ENCODE measurements around the gene OSBP2.

The OSBP2 gene

GRCh38 chr22:30801695-30802094, 107.0 kb downstream of the OSBP2 start (continued):
- no peak for TF ChIP-seq CREB5 (CRISPR knock-in tag; IDR thresholded peaks at IDR 0.05; ENCODE audit: low read depth)
- no peak for TF ChIP-seq ZNF70 (CRISPR knock-in tag; IDR thresholded peaks at IDR 0.05)

DNA sequence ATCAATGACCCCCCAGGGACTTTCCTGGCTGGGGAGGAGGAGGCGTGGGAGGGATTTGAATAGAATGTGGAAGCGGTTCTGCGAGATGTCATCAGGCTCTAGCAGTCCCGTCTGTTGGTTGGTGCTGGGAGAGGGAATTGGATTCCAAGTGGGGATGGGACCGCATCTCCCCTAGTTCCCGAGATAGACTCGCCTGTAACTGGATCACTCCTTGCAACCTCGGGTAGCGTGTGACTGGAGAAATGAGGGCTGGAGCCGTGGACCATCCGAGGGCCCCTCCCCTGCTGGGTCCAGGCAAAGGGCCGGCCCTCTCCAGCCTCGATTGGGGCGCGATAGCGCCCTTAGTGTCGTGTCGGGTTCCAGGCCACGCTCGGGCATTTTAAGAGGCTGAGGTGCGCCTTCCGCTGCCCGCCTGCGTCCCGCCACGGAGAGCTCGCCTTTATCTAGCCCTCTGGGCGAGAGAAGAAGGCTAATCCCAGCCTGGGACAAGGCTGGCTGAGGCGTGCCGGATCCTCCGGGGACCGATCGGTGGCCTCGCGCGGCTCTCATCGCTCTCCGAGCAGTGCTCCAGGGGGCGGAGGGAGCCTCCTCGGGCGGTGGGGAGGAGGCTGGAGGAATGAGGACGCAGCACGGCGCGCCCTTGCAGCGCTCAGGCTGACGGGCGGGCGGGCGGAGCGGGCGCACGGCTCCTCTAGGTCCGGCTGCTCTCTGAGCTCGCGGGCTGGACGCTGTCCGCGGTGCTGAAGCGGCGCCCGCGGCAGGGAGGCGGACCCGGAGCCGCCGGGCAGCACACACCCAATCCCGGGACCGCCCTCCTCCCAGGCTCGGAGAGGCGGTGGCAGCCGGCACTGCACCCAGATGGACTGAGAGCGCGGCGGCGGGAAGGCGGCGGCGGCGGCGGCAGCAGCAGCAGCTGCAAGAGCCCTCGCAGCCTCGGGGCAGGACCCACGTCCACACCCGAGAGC, 107.8 kb downstream of the OSBP2 start:
- ATAC-seq, result peak; percentile 99
- no peak for TF ChIP-seq CSRNP3 (CRISPR knock-in tag; IDR thresholded peaks at IDR 0.05)
- TF ChIP-seq, protein P1, sequence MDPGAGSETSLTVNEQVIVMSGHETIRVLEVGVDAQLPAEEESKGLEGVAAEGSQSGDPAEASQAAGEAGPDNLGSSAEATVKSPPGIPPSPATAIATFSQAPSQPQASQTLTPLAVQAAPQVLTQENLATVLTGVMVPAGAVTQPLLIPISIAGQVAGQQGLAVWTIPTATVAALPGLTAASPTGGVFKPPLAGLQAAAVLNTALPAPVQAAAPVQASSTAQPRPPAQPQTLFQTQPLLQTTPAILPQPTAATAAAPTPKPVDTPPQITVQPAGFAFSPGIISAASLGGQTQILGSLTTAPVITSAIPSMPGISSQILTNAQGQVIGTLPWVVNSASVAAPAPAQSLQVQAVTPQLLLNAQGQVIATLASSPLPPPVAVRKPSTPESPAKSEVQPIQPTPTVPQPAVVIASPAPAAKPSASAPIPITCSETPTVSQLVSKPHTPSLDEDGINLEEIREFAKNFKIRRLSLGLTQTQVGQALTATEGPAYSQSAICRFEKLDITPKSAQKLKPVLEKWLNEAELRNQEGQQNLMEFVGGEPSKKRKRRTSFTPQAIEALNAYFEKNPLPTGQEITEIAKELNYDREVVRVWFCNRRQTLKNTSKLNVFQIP (CRISPR knock-in tag; IDR thresholded peaks at IDR 0.05; ENCODE audit: borderline replicate concordance, low read depth), result no peak
- TF ChIP-seq CREB5 (CRISPR knock-in tag; IDR thresholded peaks at IDR 0.05; ENCODE audit: low read depth), result no peak
- peak; percentile 70; the same call in 1 of the 2 replicates for TF ChIP-seq ZNF8 (CRISPR knock-in tag; IDR thresholded peaks at IDR 0.05)
- TF ChIP-seq, protein P2, sequence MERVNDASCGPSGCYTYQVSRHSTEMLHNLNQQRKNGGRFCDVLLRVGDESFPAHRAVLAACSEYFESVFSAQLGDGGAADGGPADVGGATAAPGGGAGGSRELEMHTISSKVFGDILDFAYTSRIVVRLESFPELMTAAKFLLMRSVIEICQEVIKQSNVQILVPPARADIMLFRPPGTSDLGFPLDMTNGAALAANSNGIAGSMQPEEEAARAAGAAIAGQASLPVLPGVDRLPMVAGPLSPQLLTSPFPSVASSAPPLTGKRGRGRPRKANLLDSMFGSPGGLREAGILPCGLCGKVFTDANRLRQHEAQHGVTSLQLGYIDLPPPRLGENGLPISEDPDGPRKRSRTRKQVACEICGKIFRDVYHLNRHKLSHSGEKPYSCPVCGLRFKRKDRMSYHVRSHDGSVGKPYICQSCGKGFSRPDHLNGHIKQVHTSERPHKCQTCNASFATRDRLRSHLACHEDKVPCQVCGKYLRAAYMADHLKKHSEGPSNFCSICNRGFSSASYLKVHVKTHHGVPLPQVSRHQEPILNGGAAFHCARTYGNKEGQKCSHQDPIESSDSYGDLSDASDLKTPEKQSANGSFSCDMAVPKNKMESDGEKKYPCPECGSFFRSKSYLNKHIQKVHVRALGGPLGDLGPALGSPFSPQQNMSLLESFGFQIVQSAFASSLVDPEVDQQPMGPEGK (CRISPR knock-in tag; IDR thresholded peaks at IDR 0.05; ENCODE audit: borderline replicate concordance), result no peak
- TF ChIP-seq ZC3H10 (CRISPR knock-in tag; IDR thresholded peaks at IDR 0.05), result 0 out of 2 replicates have a peak, but pooled peaks have one; percentile 64
- TF ChIP-seq ZFP3 (CRISPR knock-in tag; IDR thresholded peaks at IDR 0.05), result peak; percentile 88
- no peak for TF ChIP-seq GLIS3 (CRISPR knock-in tag; IDR thresholded peaks at IDR 0.05)
- TF ChIP-seq TCF4 (CRISPR knock-in tag; IDR thresholded peaks at IDR 0.05; ENCODE audit: borderline replicate concordance), result no peak
- 0 out of 2 replicates have a peak, but pooled peaks have one; percentile 83 for TF ChIP-seq CSDC2 (CRISPR knock-in tag; IDR thresholded peaks at IDR 0.05)
- no peak for TF ChIP-seq ZNF70 (CRISPR knock-in tag; IDR thresholded peaks at IDR 0.05)
- no peak for TF ChIP-seq BACH2 (CRISPR knock-in tag; IDR thresholded peaks at IDR 0.05; ENCODE audit: borderline replicate concordance)
- TF ChIP-seq TOX (CRISPR knock-in tag; IDR thresholded peaks at IDR 0.05; ENCODE audit: borderline replicate concordance), result no peak
- TF ChIP-seq ZFP30 (CRISPR knock-in tag; IDR thresholded peaks at IDR 0.05), result no peak
- no peak for TF ChIP-seq ARNTL (CRISPR knock-in tag; IDR thresholded peaks at IDR 0.05; ENCODE audit: borderline replicate concordance, low read depth)
- TF ChIP-seq RARB (CRISPR knock-in tag; IDR thresholded peaks at IDR 0.05), result no peak
- no peak; the same call in 1 of the 2 replicates for TF ChIP-seq TSHZ2 (CRISPR knock-in tag; IDR thresholded peaks at IDR 0.05)
- TF ChIP-seq ESRRG (CRISPR knock-in tag; IDR thresholded peaks at IDR 0.05), result no peak
- peak; percentile 46; the same call in 1 of the 2 replicates for TF ChIP-seq ZNF565 (CRISPR knock-in tag; conservative IDR thresholded peaks at IDR 0.05; ENCODE audit: low read depth)
- TF ChIP-seq ISL1 (CRISPR knock-in tag; IDR thresholded peaks at IDR 0.05), result peak; percentile 13; the same call in 1 of the 2 replicates
- no peak for TF ChIP-seq PPARA (CRISPR knock-in tag; IDR thresholded peaks at IDR 0.05; ENCODE audit: borderline replicate concordance)
- TF ChIP-seq OSR1 (CRISPR knock-in tag; IDR thresholded peaks at IDR 0.05), result no peak
- TF ChIP-seq SNAI2 (CRISPR knock-in tag; IDR thresholded peaks at IDR 0.05), result no peak

Data from SK-N-SH treated with all-trans-retinoic acid at 6 μM for 48 hours (cell line).